Measurements from ENCODE around the gene NECTIN1.

NECTIN1 gene

GRCh38 chr11:119643212-119643875, 85.7 kb downstream of the NECTIN1 start:
- no peak for TF ChIP-seq POLR2A (IDR thresholded peaks at IDR 0.05; ENCODE audit: low read depth, low read length)
- DNase-seq (ENCODE audit: insufficient read length, low spot score) (no peak), FAIRE-seq (no peak)

- no peak for FAIRE-seq
- TF ChIP-seq POLR2A (IDR thresholded peaks at IDR 0.05; ENCODE audit: low read depth, low read length) = no peak
- DNase-seq (ENCODE audit: insufficient read length, low spot score) = no peak
These were observed 86.8 kb downstream of the NECTIN1 start for GRCh38 chr11:119641983-119642745.

- FAIRE-seq = no peak
- DNase-seq (ENCODE audit: insufficient read length, low spot score) = no peak
- TF ChIP-seq POLR2A (IDR thresholded peaks at IDR 0.05; ENCODE audit: low read depth, low read length) = no peak
These were observed 88.5 kb downstream of the NECTIN1 start for GRCh38 chr11:119640541-119640940.

DNA sequence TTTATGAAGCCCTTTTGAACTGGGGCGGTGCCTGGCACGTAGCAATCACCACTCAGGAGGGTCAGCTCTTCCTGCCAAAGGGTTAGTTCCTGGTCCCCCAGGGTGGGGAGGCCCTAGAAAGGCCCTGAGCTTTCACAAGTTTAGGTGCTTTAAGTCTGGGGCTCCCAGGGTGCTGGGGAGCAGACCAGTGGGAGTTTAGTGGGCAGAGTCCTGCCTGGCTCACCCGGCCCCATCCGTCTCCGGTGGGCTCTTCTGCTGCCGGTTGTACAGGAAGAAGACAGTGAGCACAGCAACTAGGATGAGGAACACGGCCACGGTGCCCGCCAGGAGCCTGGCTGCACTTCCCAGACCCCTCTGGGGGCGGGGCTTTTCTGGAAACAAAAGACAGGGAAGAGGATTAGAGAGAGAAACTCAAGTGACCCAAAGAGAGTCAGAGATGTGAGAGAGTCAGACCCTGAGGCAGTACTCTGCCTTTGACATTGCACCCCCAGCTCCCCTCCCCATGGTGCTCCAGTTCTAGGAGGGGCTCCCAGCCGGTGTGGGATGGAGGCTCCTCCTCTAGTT, 89.3 kb downstream of the NECTIN1 start:
- no peak for FAIRE-seq
- no peak for TF ChIP-seq POLR2A (IDR thresholded peaks at IDR 0.05; ENCODE audit: low read depth, low read length)

DNA sequence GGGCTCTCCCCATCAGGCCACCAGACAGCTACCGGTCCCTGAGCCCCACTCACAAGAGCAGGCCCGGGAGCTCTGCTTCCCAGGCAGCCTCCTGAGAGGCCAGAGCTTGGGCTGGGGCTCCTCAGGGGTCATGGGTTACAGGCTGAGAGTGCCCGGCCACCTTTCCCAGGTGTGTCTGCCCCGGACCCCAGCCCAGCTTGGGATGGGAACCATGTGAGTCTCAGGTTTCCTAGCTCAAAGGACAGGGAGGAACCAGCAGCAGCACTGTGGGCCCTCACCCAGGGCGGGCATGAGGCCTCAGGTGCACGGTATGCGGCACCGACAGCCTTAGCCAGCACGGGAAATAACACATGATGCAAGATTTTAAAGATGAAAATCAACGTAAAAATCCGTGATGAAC, 90.1 kb downstream of the NECTIN1 start:
- no peak for TF ChIP-seq POLR2A (IDR thresholded peaks at IDR 0.05; ENCODE audit: low read depth, low read length)
- DNase-seq (ENCODE audit: insufficient read length, low spot score) (no peak), FAIRE-seq (no peak)

More for the DNA sequence above, 89.3 kb downstream of the NECTIN1 start:
- no peak for DNase-seq (ENCODE audit: insufficient read length, low spot score)

GRCh38 chr11:119637481-119637880, 91.5 kb downstream of the NECTIN1 start:
- no peak for TF ChIP-seq POLR2A (IDR thresholded peaks at IDR 0.05; ENCODE audit: low read depth, low read length)
- FAIRE-seq (no peak), DNase-seq (ENCODE audit: insufficient read length, low spot score) (no peak)

DNA sequence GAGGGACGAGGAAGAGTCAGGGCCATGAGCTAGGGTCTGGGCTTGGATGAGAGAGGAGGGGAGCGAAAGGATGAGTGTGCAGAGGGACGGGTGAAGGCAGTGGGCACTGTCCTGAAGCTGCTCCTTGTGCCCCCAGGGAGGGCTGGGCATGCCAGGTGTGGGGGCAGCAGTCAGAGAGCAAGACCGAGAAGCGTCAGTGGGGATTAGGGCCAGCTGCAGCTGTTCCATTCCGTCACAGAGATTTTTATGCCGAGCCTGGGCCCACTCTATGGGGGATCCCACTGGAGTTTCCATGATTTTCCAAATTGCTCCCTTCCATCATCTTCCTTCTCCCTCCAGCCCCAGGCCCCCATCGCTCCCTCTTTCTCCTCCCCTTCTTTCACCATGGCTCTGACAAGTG, 93.2 kb downstream of the NECTIN1 start:
- no peak for TF ChIP-seq POLR2A (IDR thresholded peaks at IDR 0.05; ENCODE audit: low read depth, low read length)
- FAIRE-seq = no peak
- no peak for DNase-seq (ENCODE audit: insufficient read length, low spot score)

DNA sequence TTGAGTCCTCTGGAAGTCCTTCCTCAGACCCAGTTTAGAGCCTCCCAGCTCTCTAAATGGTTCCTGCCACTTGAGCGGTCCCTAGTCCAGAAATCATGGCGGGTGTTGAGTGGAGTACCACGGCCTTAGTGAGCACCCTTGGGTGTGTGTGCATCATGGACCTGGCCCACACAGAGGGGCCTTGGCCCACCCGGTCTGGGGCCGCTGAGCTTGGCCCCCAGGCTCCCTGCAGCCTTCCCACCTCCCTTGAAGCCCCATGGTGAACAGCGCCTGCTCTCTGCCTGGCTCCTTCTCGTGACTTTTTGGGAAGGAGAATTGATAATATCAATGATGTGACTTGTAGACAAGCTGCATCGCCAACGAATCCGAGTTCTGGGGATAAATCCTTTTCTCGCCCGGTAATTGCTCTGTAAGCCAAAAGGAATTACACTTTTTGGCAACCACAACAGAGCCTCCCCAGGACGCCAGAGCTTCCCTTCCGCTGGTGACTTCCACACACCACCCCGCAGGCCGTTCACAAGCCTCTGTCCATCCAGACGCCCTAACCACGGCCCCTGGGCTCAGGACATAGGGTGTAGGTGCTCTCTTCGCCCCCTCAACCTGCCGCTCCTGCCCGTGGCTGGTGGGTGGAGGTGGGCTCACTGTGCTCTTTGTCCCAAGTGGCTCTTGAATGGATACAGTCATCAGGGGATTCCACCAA, 93.8 kb downstream of the NECTIN1 start:
- DNase-seq (ENCODE audit: insufficient read length, low spot score) (no peak), FAIRE-seq (no peak)
- TF ChIP-seq POLR2A (IDR thresholded peaks at IDR 0.05; ENCODE audit: low read depth, low read length) = no peak

DNA sequence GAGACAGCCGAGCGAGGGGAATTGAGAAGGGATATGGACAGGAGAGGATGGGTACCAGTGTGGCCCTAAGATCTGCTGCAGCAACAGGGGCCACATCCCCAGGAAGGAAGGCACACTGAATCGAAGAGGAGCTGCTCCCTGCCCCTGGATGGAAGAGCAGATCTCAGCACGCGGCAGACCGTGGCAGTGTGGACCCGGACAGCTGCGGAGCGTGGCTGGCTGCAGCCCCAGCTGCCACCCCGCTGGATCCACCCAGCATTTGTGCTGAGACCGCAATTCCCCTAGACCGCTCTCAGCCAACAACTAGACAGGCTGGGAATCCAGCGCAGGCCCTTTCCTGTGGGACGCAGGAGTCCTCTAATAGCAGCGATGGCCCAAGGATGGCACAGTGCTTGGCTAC, 94.7 kb downstream of the NECTIN1 start:
- FAIRE-seq = no peak
- DNase-seq (ENCODE audit: insufficient read length, low spot score) = no peak
- TF ChIP-seq POLR2A (IDR thresholded peaks at IDR 0.05; ENCODE audit: low read depth, low read length) = no peak

GRCh38 chr11:119629834-119630624, 99.0 kb downstream of the NECTIN1 start:
- no peak for DNase-seq (ENCODE audit: insufficient read length, low spot score)
- TF ChIP-seq POLR2A (IDR thresholded peaks at IDR 0.05; ENCODE audit: low read depth, low read length) = no peak
- FAIRE-seq = no peak

DNA sequence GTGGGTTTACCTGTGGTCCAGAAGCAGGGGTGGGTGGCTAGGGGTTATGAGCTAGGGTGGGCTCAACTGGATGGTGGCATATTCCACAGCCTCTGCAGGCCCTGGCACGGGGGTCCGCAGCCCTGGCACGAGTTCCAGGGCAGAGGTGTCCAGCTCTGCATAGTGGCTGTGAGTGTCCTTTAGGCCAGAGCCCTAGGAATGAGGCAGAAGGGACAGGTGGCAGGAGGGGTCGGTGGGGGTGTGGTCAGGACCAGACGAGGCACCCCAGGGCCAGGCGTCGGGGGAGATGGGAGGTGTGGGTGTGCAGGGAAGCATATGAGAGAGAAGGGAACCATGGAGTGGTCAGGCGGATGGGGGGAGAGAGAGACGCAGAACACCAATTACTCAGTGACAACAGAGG, 99.9 kb downstream of the NECTIN1 start:
- FAIRE-seq = no peak
- no peak for DNase-seq (ENCODE audit: insufficient read length, low spot score)
- no peak for TF ChIP-seq POLR2A (IDR thresholded peaks at IDR 0.05; ENCODE audit: low read depth, low read length)

GRCh38 chr11:119627286-119627685, 101.7 kb downstream of the NECTIN1 start:
- no peak for TF ChIP-seq POLR2A (IDR thresholded peaks at IDR 0.05; ENCODE audit: low read depth, low read length)
- no peak for DNase-seq (ENCODE audit: insufficient read length, low spot score)
- FAIRE-seq = no peak

- DNase-seq (ENCODE audit: insufficient read length, low spot score) (no peak), FAIRE-seq (no peak)
- TF ChIP-seq POLR2A (IDR thresholded peaks at IDR 0.05; ENCODE audit: low read depth, low read length) = no peak
These were observed 102.1 kb downstream of the NECTIN1 start for GRCh38 chr11:119626871-119627270.
